HG03196 (cell line): ENCODE measurements around the gene CABLES1.
A peak's percentile ranks its signal among the peaks of the same experiment; 100 is the strongest.
"Not testable (repeated sequence)": the region's sequence is repeated elsewhere in the genome, so short reads cannot be mapped to it uniquely, and the experiment has no call there.

ENCODE experiments used
- ATAC-seq: cut with Tn5 transposase; IDR thresholded peaks from one replicate; pipeline ENCODE4 v1.9.1; 2021; ENCODE audit not compliant: unreplicated experiment

CABLES1 gene

GRCh38 chr18:23134780-23135549 lies at the start of gene CABLES1:
Gene CABLES1, plus strand, starts transcription at chr18:23135485. Its CDS starts 278 bp downstream, at chr18:23135763.
- peak; percentile 21 for ATAC-seq

- ATAC-seq, result no peak
These were observed 47.9 kb upstream of the CABLES1 start for GRCh38 chr18:23087352-23087751.

DNA sequence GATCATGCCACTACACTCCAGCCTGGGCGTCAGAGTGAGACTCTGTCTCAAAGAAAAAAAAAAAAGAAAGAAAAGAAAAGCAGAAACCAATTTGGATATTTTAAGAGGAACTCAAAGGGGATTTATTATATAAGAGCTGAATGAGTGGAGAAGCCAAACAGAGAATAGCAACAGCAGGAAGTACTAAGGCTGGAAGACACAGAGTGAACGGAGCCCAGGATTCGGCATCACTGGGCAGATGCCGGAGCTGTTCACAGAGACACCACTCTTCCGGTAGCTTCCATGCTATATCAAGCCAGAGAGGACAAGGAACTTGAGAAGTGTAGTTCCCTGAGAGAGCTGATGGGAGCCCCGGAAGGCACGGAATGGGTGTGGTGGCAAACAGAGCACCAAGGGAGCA lies 47.0 kb upstream of the CABLES1 start:
- no peak for ATAC-seq

- not testable (repeated sequence) for ATAC-seq
These were observed 44.0 kb upstream of the CABLES1 start for GRCh38 chr18:23091017-23091993.

DNA sequence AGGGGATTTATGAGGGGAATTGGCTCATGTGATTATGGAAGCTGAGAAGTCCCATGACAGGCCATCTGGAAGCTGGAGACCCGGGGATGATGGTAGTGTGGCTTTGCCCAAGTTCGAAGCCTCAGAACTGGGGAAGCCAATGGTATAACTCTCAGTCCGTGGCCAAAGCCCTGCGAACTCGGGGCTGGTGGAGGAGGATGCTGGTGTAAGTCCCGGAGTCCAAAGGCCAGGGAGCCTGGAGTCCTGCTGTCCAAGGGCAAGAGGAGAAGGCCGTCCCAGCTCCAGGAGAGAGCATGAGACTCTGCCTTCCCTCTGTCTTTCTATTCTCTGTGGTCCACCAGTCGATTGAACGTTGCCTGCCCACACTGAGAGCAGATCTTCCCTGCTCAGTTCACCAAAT lies 43.2 kb upstream of the CABLES1 start:
- ATAC-seq, result no peak

GRCh38 chr18:23093130-23093529 lies 42.2 kb upstream of the CABLES1 start:
- ATAC-seq, result not testable (repeated sequence)

DNA sequence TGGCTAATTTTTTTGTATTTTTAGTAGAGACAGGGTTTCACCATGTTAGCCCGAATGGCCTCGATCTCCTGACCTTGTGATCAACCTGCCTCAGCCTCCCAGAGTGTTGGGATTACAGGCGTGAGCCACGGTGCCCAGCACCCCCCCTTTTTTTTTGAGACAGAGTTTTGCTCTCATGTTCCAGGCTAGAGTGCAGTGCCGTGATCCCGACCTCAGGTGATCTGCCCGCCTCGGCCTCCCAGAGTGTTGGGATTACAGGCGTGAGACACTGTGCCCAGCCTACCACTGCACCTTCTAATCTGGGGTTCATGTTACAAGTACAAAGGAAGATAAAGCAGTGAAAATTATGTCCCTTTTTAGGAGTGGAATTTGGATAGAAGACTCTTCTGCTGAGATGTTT lies 41.5 kb upstream of the CABLES1 start:
- ATAC-seq, result no peak

GRCh38 chr18:23094411-23095190 lies 40.7 kb upstream of the CABLES1 start:
- no peak for ATAC-seq

- ATAC-seq, result no peak
These were observed 39.8 kb upstream of the CABLES1 start for GRCh38 chr18:23095463-23095862.

GRCh38 chr18:23097016-23097415 lies 38.3 kb upstream of the CABLES1 start:
- ATAC-seq, result not testable (repeated sequence)

DNA sequence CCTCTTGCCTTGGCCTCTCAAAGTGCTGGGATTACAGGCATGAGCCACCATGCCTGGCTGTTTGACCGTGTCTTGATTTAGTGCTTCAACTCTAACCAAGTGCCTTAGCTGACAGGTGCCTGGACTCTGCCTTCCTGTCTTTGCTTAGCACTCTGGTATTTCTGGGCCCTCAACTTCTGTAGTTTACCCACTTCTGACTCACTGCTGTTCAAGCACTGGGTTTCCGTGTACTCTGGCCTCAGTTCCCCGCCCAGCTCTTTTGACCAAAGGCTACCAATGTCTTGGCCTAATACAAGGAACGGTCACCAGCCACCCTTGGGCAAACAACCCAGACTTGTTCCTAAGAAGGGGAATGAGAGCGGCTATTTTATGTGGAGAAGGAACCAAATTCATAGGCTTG lies 35.7 kb upstream of the CABLES1 start:
- no peak for ATAC-seq

GRCh38 chr18:23101861-23102432 lies 33.3 kb upstream of the CABLES1 start:
- ATAC-seq, result no peak

- ATAC-seq, result no peak
These were observed 32.6 kb upstream of the CABLES1 start for GRCh38 chr18:23102493-23103261.

- no peak for ATAC-seq
These were observed 31.8 kb upstream of the CABLES1 start for GRCh38 chr18:23103449-23103848.

- ATAC-seq, result no peak
These were observed 30.3 kb upstream of the CABLES1 start for GRCh38 chr18:23105030-23105429.

DNA sequence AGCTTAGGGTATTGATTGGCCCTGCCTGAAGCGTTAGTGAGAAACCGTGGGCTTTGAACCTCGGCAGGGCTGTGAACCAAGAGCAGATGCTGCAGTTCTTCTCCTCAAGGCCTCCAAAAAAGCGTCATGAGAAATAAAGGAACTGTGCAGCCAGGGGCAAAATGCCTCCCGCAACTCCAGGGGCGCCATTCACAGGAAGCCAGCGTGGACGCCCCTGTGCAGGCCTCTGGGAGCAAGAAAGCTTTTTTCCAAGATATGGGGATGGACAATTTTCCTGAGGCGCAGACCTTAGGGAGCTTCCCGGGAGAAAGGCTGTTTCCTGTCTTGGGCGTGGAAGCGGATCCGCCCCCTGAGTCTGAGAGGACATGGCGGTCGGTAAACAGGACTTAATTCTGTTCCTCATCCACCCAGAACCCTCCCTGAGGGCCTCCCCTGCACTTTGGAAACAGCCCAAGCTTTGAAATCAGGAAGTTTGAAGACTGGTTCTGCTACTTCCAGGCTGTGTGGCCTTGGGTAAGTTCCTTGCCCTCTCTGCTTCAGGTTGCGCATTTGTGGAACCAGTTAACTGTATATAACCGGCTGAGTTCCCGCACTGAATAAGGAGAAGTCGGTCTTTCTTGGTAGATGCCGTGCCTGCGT lies 29.6 kb upstream of the CABLES1 start:
- no peak for ATAC-seq

DNA sequence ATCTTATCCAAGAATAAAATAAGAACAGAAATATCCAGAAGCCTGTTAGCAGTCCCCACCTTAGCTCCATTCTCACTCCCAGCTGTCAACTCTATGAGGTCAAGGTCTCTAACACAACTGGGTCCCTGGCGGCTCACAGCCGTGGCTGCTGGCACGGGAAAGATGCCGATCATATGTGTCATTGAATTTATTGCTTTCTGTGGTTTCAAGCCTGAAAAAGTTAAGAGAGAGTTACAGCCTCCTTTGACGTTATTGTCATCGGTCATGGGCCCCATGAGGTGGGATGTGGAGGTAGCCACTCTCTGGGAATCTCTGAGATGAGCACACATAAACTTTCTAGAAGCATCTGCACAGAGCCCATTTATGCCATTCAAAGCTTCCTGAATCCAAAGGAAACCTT lies 28.7 kb upstream of the CABLES1 start:
- no peak for ATAC-seq

DNA sequence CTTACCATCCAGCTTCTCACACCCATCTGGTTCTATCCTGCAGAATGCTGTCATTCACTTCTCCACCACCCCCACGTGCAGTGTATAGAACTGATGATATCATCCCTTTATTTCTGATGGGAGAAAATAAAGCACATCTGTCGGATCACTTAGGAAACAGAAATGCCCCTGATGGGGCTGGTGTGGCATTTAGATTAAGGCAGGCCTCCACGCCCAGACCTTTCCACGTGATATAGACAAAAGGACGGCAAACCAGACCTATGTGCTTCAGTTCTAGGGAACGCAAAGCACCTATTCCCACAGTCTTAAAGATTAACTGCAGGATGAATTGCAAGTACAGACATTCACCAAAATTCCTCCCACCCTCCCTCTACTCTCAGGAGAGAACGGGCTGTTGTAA lies 27.6 kb upstream of the CABLES1 start:
- ATAC-seq, result no peak

DNA sequence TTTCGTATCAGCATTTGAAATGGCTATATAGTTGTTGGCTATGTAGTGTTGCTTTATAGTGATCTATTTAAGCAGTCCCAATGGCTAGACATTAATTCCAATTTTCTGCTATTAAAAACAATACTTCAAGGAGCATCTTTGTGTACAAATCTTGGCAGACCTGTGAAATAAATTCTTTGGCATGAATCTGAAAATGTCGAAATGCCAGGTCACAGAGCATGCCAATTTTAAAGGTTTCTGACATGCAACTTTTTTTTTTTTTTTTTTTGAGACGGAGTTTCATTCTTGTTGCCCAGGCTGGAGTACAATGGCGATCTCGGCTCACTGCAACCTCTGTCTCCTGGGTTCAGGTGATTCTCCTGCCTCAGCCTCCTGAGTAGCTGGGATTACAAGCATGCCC lies 26.8 kb upstream of the CABLES1 start:
- ATAC-seq, result no peak

- not testable (repeated sequence) for ATAC-seq
These were observed 26.1 kb upstream of the CABLES1 start for GRCh38 chr18:23109163-23109562.
